Vagina (tissue), 2 donors: Measurements from ENCODE around the gene XRCC5.

Experiments used
- CTCF ChIP-seq, 3 experiments: fragments of 450-650 bp in 2 of 3; fragments of 200-600 bp in 1 of 3; sonication (generic) in 1 of 3; IDR thresholded peaks; one replicate each; pipeline ENCODE4 v1.5.1; 2017 to 2019; ENCODE audit warnings: antibody characterized with exemption in 3 of 3, mild to moderate bottlenecking in 2 of 3, moderate library complexity in 2 of 3
- POLR2A ChIP-seq, 2 donors: fragments of 450-650 bp; IDR thresholded peaks; one replicate each; pipeline ENCODE4 v1.6.1; 2017; ENCODE audit warnings: antibody characterized with exemption in 2 of 2, mild to moderate bottlenecking in 2 of 2, moderate library complexity in 2 of 2
- POLR2AphosphoS5 ChIP-seq, 2 donors: sonication (generic); formaldehyde crosslinking; IDR thresholded peaks; one replicate each; pipeline ENCODE4 v1.9.0; 2017; ENCODE audit warnings: antibody characterized with exemption in 2 of 2, mild to moderate bottlenecking in 2 of 2, low read depth in 1 of 2; ENCODE audit not compliant: insufficient read depth in 1 of 2

GRCh38 chr2:216114382-216114713, 5.2 kb downstream of the XRCC5 start:
- TF ChIP-seq CTCF (IDR thresholded peaks at IDR 0.05) (no peak), POLR2AphosphoS5 (IDR thresholded peaks at IDR 0.05; ENCODE audit: insufficient read depth in 1 of 2, low read depth in 1 of 2) (no peak), POLR2A (IDR thresholded peaks at IDR 0.05) (no peak)
